ENCODE measurements around the gene HAND1.

HAND1 gene

GRCh38 chr5:154446195-154447088, 31.6 kb downstream of the HAND1 start:
- H3K4me3 ChIP-seq (ENCODE audit: low read depth, low read length): peak overlapping the region; percentile 90
- TF ChIP-seq CTCF (IDR thresholded peaks at IDR 0.05; ENCODE audit: insufficient read depth, low read depth, low read length, missing control alignments): no peak
- DNase-seq (ENCODE audit: low read depth): peak; percentile 50

- TF ChIP-seq CTCF (IDR thresholded peaks at IDR 0.05; ENCODE audit: insufficient read depth, low read depth, low read length, missing control alignments): no peak
- peak; percentile 96 for DNase-seq (ENCODE audit: low read depth)
- H3K4me3 ChIP-seq (ENCODE audit: low read depth, low read length): peak within 1 kb of the TSS; percentile 90
Observed at GRCh38 chr5:154445422-154446194, 32.4 kb downstream of the HAND1 start, which contains the start of gene SAP30L. Gene SAP30L, plus strand, starts transcription at chr5:154445997. Its CDS starts 608 bp downstream, at chr5:154446605.

- peak; percentile 17 for DNase-seq (ENCODE audit: low read depth)
- TF ChIP-seq CTCF (IDR thresholded peaks at IDR 0.05; ENCODE audit: insufficient read depth, low read depth, low read length, missing control alignments): no peak
- peak overlapping the region; percentile 87 for H3K4me3 ChIP-seq (ENCODE audit: low read depth, low read length)
Observed at GRCh38 chr5:154444556-154445421, 33.2 kb downstream of the HAND1 start.

- no peak for DNase-seq (ENCODE audit: low read depth)
- no peak overlapping the region for H3K4me3 ChIP-seq (ENCODE audit: low read depth, low read length)
- TF ChIP-seq CTCF (IDR thresholded peaks at IDR 0.05; ENCODE audit: insufficient read depth, low read depth, low read length, missing control alignments): no peak
Observed at GRCh38 chr5:154442801-154443200, 35.2 kb downstream of the HAND1 start.

GRCh38 chr5:154440540-154440939, 37.5 kb downstream of the HAND1 start:
- no peak for DNase-seq (ENCODE audit: low read depth)
- no peak overlapping the region for H3K4me3 ChIP-seq (ENCODE audit: low read depth, low read length)
- TF ChIP-seq CTCF (IDR thresholded peaks at IDR 0.05; ENCODE audit: insufficient read depth, low read depth, low read length, missing control alignments): no peak

- no peak for TF ChIP-seq CTCF (IDR thresholded peaks at IDR 0.05; ENCODE audit: insufficient read depth, low read depth, low read length, missing control alignments)
- no peak overlapping the region for H3K4me3 ChIP-seq (ENCODE audit: low read depth, low read length)
- DNase-seq (ENCODE audit: low read depth): no peak
Observed at GRCh38 chr5:154437281-154437965, 40.6 kb downstream of the HAND1 start.

Measured in GM12865 (cell line).